AG09309 (cell line): ENCODE measurements around the gene CPNE7.

Source experiments
- DNase-seq: peaks from one replicate; pipeline ENCODE4 v3.0.0-alpha.2; 2010; ENCODE audit warnings: low read depth
- H3K4me3 ChIP-seq: 2 replicates; pipeline ENCODE4 v1.5.1; 2011; ENCODE audit warnings: mild to moderate bottlenecking, low read depth, low read length, moderate library complexity; ENCODE audit not compliant: control insufficient read depth
- CTCF ChIP-seq: IDR thresholded peaks from 2 replicates; pipeline ENCODE4 v1.5.1; 2011; ENCODE audit warnings: mild to moderate bottlenecking, low read depth, low read length, inconsistent platforms; ENCODE audit not compliant: insufficient read depth, control insufficient read depth; ENCODE audit errors: missing control alignments

Gene CPNE7

GRCh38 chr16:89600427-89600826, 24.9 kb downstream of the CPNE7 start:
- no peak overlapping the region for H3K4me3 ChIP-seq
- DNase-seq, result no peak
- TF ChIP-seq CTCF, result no peak

DNA sequence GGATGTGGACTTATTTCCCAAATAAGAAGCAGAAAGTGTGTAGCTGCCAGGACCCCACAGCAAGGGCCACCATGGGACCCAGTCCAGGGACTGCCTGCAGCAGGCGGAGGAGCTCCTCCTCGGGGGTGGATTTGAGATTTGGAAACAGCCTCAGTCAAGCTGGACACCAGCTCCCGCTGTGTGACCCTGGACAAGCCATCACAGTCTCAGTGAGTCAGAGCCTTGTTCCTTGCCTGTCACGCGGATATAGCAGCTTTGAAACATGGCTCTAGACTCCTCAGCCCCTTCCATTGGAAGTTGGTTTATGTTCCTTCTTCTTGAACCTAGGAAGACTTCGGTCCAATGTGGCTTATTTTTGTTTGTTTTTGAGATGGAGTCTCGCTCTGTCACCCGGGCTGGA, 25.4 kb downstream of the CPNE7 start:
- no peak for TF ChIP-seq CTCF
- no peak overlapping the region for H3K4me3 ChIP-seq
- DNase-seq, result no peak

DNA sequence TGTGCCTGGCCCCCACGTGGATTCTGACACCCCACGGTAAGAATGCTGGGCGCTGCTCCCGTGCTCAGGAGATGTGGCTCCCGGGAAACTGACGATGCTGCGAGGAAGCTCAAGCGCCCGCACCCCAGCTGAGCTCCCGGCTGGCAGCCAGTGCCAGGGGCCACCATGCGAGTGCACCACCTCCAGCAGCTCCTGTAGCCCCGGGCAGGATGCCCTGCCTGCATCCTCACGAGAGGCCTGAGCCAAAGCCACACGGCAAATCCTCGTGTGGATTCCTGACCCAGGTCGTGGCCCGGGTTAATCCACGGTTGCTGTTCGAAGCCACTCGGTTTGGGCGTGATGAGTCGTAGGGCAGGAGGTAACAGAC, 26.3 kb downstream of the CPNE7 start:
- H3K4me3 ChIP-seq, result no peak overlapping the region

DNA sequence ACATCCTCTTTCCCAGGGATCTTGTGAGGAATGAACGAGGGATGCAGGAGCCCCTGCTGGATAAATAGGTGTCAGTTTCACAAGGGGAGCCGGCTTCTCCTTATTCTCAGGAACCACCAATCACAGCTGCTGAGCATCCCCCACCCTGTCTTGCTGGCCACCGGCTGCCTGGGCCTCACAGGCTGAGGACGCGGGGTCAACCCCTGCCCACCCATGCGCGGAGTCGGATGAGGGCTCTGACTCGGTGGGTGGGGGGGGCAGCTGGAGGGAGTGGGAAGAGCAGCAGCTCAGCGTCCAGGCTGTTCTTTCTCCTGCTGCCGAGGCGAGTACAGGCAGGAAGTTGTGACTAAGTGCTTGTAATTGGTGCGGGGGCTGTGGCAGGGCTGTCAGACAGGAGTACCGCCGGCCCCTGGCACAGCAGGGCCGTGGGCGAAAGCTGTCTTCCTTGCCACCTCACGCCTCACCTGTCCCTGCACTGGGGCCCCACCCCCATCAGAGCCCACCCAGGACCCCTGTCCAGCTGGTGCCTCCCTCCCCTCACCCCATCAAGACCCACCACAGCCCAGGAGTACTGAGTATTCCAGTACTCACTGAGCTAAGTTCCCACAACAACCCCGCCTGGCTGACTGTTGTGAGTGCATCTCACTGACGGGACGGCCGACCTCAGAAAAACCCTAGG, 26.9 kb downstream of the CPNE7 start:
- H3K4me3 ChIP-seq, result peak overlapping the region; percentile 17
- peak; percentile 43 for DNase-seq
- TF ChIP-seq CTCF, result no peak

More for the DNA sequence above, 26.3 kb downstream of the CPNE7 start:
- no peak for TF ChIP-seq CTCF
- no peak for DNase-seq

GRCh38 chr16:89602952-89603590, 27.5 kb downstream of the CPNE7 start:
- TF ChIP-seq CTCF, result no peak
- DNase-seq, result no peak
- no peak overlapping the region for H3K4me3 ChIP-seq

DNA sequence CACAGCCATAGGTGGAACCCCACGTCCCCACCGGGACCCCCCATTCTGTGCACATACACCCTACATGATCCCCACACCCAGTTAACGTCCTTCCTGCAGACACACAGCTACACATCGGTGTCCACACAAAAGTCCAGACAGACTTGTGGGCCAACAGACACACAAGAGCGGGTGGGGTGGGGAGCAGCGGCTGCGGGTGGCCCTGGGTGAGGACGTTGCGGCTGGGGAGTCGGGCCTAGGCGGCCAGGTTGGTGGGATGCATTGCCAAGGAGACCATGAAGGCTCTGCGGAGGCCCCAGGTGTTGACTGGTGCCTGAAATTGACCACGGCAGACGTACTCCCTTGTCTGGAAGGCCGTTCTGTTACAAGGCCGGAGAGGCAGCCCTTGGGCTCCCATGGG, 29.2 kb downstream of the CPNE7 start:
- DNase-seq, result no peak
- H3K4me3 ChIP-seq, result no peak overlapping the region
- TF ChIP-seq CTCF, result no peak
